Activated CD4-positive, alpha-beta T cell treated with anti-CD3 and anti-CD28 coated beads, Interleukin-2, amount 10 ng/mL, durations not matched to agents 7 days and 5 days (primary cell): ENCODE data around the gene APRT. TPM values are rescaled to one million over a fixed set of nuclear protein-coding genes. Genes with fewer than 3 reads are reported as not detected.
A peak's percentile ranks its signal among the peaks of the same experiment; 100 is the strongest.
"Not testable (repeated sequence)": the region's sequence is repeated elsewhere in the genome, so short reads cannot be mapped to it uniquely, and the experiment has no call there.

Experiments used
- CTCF ChIA-PET: fragments of 350-600 bp; sonication (Branson Sonifier 250); formaldehyde crosslinking; loops from one replicate; lab custom pipeline; 2021; ENCODE audit warnings: antibody characterized with exemption; lab: Charles Lee
- POLR2A ChIA-PET: fragments of 350-600 bp; sonication (Branson Sonifier 250); formaldehyde crosslinking; loops from one replicate; lab custom pipeline; 2021; ENCODE audit warnings: antibody characterized with exemption; lab: Charles Lee
- DNase-seq: peaks from one replicate; pipeline ENCODE4 v3.0.0-alpha.2; 2020
- H3K27ac Mint-ChIP-seq: one replicate; pipeline ENCODE4 v1.8.0; 2021; ENCODE audit warnings: mild to moderate bottlenecking, moderate library complexity, mixed read lengths
- H3K27me3 Mint-ChIP-seq: one replicate; pipeline ENCODE4 v1.8.0; 2021; ENCODE audit warnings: mixed read lengths
- H3K36me3 Mint-ChIP-seq: one replicate; pipeline ENCODE4 v1.8.0; 2021; ENCODE audit warnings: low read depth, mixed read lengths
- H3K4me1 Mint-ChIP-seq: one replicate; pipeline ENCODE4 v1.8.0; 2021; ENCODE audit warnings: mixed read lengths
- H3K4me3 Mint-ChIP-seq: one replicate; pipeline ENCODE4 v1.8.0; 2021; ENCODE audit warnings: mild to moderate bottlenecking, moderate library complexity, mixed read lengths
- H3K9me3 Mint-ChIP-seq: one replicate; pipeline ENCODE4 v1.8.0; 2021; ENCODE audit warnings: mixed read lengths
- total RNA-seq, 2 experiments: library from RNA; stranded (reverse); gene quantifications; one replicate each; pipeline ENCODE4 v1.2.3, GENCODE V29; 2021

The APRT gene
- total RNA-seq, 2 experiments from 2014 or later = 86.2 to 112 TPM

DNA sequence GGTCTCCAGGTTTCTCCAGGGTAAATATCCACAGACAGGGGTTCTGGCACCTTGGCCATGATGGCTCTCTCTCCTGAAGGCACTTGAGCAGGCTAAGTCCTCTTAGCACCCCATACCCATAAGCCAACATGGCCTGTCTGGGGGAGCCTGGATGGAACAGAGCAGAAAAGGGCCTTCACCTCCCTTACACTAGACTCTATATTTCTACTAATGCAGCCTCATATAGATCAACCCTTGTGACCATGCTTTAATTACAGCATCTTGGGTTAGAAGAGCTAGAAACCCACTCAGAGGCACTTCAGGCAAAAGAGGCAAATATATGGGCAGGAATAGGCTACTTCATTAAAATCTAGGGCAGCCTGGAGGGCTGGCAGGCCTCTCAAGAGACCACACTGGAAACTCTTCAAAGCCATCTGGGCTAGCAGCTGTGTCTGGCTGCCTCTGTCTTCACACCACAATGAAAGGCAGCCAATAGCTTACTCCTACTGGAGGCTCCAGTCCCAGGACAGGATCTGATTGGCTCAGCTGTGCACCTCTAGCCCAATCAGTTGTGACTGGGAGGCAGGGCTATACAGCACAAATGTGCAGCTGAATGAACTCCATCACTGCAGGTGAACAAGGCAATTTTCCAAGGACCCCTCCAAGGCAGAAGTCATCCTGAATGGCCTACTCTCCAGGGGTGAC lies 12.8 kb downstream of the APRT start:
- POLR2A ChIA-PET = no interaction called here
- CTCF ChIA-PET = interaction anchor here (0.6 to 2.9 kb wide), 5 partner anchors 10 to 417 kb away, joined by 3 to 13 read pairs (median 4); no protein-coding TSS in a partner anchor
- H3K9me3 Mint-ChIP-seq = no peaks in the 10 kb centered on the region
- peaks cover 11% of the 10 kb centered on the region for H3K36me3 Mint-ChIP-seq
- H3K27me3 Mint-ChIP-seq = no peaks in the 10 kb centered on the region
- no peak overlapping the region for H3K4me3 Mint-ChIP-seq
- peak overlapping the region; percentile 66 for H3K27ac Mint-ChIP-seq
- peaks cover 44% of the 10 kb centered on the region for H3K4me1 Mint-ChIP-seq
- no peak for DNase-seq

DNA sequence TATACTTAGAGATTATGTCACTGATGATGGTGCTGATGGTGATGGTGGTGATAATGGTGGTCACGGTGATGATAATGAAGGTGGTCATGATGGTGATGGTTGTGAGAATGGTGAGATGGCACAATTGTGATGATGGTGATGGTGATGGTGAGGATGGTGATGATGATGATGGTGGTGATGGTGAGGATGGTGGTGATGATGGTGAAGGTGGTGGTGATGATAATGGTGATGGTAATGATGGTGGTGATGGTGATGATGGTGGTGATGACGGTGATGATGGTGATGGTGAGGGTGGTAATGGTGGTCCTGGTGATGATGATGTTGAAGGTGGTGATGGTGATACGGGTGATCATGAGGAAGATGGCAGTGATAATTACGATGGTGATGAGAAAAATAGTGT lies 13.7 kb downstream of the APRT start:
- peaks cover 11% of the 10 kb centered on the region for H3K36me3 Mint-ChIP-seq
- no peaks in the 10 kb centered on the region for H3K9me3 Mint-ChIP-seq
- POLR2A ChIA-PET = no interaction called here
- H3K27me3 Mint-ChIP-seq = no peaks in the 10 kb centered on the region
- H3K4me1 Mint-ChIP-seq = peaks cover 52% of the 10 kb centered on the region
- no peak for DNase-seq
- CTCF ChIA-PET = interaction anchor here (0.6 kb wide), 1 partner anchor 22 kb away, joined by 5 read pairs; no protein-coding TSS in a partner anchor
- H3K4me3 Mint-ChIP-seq = no peak overlapping the region
- H3K27ac Mint-ChIP-seq = no peak overlapping the region

DNA sequence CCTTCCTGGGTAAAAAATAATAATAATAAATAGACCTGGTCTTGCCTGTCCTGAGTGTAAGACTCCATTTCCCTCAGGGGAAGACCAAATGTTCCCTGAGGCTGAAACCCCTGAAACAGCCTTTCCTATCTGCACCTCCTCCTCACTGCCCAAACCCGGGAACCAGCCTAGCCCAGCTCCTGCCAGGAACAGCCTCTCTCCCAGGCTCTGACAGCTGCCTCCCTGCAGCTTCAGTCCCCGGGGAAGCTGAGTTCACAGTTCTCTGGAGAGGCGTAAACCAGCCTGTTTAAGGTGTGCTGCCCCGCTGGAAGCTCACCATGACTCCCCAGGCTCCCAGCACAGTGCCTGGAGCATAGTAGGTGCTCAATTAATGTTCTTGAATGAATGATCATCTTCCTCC lies 15.4 kb downstream of the APRT start:
- no peaks in the 10 kb centered on the region for H3K27me3 Mint-ChIP-seq
- peaks cover 11% of the 10 kb centered on the region for H3K36me3 Mint-ChIP-seq
- H3K4me1 Mint-ChIP-seq = peaks cover 61% of the 10 kb centered on the region
- DNase-seq = no peak
- ChIA-PET POLR2A (no interaction called here), CTCF (interaction anchor here (0.7 to 1.3 kb wide), 3 partner anchors 13 to 86 kb away, joined by 3 to 5 read pairs (median 3); partner anchors contain the start of gene APRT)
- no peak overlapping the region for H3K27ac Mint-ChIP-seq
- no peak overlapping the region for H3K4me3 Mint-ChIP-seq
- H3K9me3 Mint-ChIP-seq = no peaks in the 10 kb centered on the region

DNA sequence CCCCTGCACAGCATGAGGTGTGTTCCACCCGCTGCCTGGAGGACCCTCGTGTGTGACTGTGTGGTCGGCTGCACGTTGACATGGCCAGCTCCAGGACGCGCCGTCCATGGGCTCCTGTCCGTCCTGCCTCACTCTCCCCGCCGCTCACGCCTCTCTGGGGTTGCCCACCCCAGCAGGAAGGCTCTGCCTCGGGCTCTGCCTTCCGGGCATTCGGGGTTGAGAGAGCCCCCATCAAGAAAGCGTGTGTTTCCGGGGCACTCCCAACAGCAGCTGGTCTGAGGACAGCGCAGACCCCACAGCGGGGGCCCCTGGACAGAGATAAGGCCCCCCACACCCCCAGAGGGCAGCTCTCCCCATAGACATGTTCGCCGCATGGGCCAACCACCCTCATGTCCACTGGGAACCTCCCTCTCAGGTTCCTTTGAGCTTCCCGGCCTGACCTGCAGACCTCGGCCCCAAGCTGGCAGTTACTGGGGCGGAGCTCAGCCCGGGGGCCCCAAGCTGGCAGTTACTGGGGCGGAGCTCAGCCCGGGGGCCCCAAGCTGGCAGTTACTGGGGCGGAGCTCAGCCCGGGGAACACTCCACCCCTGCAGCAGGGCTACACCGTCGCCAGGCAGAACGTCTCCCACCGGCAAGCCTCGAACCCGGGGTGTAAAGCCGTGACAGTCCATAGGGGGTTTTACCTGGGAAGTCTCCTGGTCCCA lies 18.3 kb downstream of the APRT start:
- POLR2A ChIA-PET = interaction anchor here (0.6 kb wide), 1 partner anchor 1152 kb away, joined by 3 read pairs; no protein-coding TSS in a partner anchor
- peaks cover 57% of the 10 kb centered on the region for H3K4me1 Mint-ChIP-seq
- H3K9me3 Mint-ChIP-seq = no peaks in the 10 kb centered on the region
- DNase-seq = no peak
- H3K27ac Mint-ChIP-seq = peak overlapping the region; percentile 54
- no peaks in the 10 kb centered on the region for H3K27me3 Mint-ChIP-seq
- no peak overlapping the region for H3K4me3 Mint-ChIP-seq
- peaks cover 1% of the 10 kb centered on the region for H3K36me3 Mint-ChIP-seq
- CTCF ChIA-PET = interaction anchor here (1.2 to 1.8 kb wide), 5 partner anchors 8 to 338 kb away, joined by 5 to 8 read pairs (median 7); no protein-coding TSS in a partner anchor

DNA sequence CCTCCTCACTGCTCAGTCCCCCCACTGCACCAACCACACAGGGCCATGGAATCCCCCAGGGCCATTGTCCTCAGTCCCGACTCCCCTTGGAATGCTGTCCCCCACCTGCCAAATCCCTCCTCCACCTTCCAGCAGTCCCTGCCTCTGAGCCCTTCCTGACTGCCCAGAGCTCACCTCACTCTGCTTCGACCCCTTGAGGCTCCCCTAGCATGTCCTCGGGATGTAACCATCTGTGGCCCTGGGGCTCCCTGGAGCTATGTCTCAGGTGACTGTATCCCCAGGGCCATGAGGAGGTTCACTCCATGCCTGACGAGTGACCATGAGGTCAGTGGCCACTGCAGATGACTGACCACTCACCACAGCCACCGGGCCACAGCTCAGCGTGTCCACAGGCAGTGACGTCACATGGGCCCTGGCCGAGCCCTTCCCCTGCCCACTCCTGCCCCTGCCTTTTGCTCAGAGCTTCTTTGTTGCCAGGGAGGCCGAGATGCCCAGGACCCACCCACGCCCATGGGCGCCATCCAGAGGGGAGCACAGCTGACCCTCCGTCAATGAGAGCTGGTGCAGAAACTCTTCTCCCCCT lies 19.0 kb downstream of the APRT start:
- no peak overlapping the region for H3K4me3 Mint-ChIP-seq
- POLR2A ChIA-PET = no interaction called here
- CTCF ChIA-PET = interaction anchor here (1.2 to 1.8 kb wide), 4 partner anchors 9 to 338 kb away, joined by 3 to 8 read pairs (median 6); no protein-coding TSS in a partner anchor
- no peaks in the 10 kb centered on the region for H3K9me3 Mint-ChIP-seq
- H3K27ac Mint-ChIP-seq = peak overlapping the region; percentile 78
- peaks cover 1% of the 10 kb centered on the region for H3K36me3 Mint-ChIP-seq
- H3K27me3 Mint-ChIP-seq = no peaks in the 10 kb centered on the region
- no peak for DNase-seq
- H3K4me1 Mint-ChIP-seq = peaks cover 60% of the 10 kb centered on the region

DNA sequence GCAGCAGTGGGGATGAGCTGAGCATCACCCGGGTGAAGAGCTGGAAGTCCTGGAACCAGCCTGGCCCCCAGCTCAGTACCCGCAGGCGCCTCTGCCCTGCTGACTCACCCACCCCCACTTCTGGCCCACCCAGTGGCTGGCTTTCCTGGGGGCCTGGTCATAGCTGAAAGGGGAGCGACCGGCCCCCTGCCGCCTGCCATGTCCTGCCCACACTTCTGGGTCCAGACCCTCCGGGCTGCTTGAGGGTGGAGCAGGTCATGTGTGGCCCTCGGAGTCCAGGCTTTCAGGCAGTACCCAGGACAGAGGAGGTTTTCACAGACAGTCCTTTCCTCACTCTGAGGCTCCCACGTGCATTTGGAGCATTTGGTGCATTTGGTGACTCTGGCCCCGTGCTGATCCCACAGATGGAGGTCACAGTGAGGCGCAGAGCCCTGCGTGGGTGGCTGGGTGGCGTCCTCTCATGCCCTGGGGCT lies 19.6 kb downstream of the APRT start:
- Mint-ChIP-seq H3K27ac (peak overlapping the region; percentile 83), H3K27me3 (no peaks in the 10 kb centered on the region), H3K36me3 (peaks cover 1% of the 10 kb centered on the region), H3K9me3 (no peaks in the 10 kb centered on the region), H3K4me1 (peaks cover 60% of the 10 kb centered on the region), H3K4me3 (no peak overlapping the region)
- no peak for DNase-seq
- ChIA-PET POLR2A (no interaction called here), CTCF (interaction anchor here (1.2 to 1.8 kb wide), 3 partner anchors 9 to 337 kb away, joined by 3 to 8 read pairs (median 5); no protein-coding TSS in a partner anchor)

DNA sequence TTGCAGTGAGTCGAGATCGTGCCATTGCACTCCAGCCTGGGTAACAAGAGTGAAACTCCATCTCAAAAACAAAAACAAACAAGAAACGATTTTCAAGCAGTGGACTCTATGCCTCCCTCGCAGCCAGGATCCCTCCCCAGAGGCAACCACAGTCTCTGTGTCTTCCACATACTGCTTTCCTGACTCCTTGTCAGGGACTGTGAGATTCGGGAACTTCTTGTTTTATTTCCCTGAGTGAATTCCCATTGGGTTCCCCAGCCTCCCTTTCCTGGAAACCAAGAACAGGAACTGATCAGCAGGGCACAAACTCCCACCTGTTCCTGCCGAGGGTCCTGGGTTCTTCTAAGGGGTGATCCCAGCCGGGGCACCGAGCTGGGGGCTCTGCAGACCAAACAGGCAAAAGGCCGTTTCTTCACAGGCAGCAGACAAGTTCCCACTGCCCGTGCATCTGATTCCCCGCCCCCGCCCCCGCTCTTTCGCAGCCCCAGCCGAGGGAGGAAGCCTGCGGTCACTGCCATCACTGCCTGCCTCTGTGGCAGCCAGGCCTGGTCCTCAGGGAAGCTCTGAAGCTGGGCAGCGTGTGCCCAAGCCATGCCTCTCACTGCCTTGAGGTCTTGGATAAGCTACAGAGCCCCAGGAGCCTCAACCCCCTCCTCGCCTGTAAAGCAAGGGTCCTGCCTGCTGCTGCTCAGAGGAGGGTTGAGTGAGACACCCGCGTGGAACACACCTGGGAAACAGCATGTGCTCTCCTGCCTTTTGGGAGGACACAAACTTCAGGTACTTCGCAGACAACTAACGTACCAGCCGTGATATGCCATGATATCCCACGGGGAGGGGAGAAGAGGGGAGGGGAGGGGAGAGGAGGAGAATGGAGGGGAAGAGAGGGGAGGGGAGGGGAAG lies 21.2 kb downstream of the APRT start:
- H3K36me3 Mint-ChIP-seq = peaks cover 1% of the 10 kb centered on the region
- peaks cover 55% of the 10 kb centered on the region for H3K4me1 Mint-ChIP-seq
- no peaks in the 10 kb centered on the region for H3K9me3 Mint-ChIP-seq
- peak overlapping the region; percentile 92 for H3K27ac Mint-ChIP-seq
- H3K27me3 Mint-ChIP-seq = no peaks in the 10 kb centered on the region
- H3K4me3 Mint-ChIP-seq = peak overlapping the region; percentile 63
- CTCF ChIA-PET = no interaction called here
- POLR2A ChIA-PET = no interaction called here
- DNase-seq = peak; percentile 70

DNA sequence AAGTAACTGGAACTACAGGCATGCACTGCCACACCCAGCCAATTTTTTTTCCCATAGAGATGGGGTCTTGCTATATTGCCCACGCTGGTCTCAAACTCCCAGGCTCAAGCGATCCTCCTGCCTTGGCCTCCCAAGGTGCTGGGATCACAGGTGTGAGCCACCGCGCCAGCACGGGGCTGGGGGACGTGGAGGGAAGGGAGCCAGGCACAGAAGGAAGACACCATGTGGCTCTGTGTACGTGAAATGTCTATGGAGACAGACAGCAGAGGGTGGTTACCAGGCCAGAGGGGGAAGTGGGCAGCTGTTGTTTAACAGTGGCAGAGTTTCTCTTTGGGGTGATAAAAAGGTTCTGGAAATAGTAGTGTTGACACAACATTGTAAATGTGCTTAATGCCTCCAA lies 22.1 kb downstream of the APRT start:
- H3K4me1 Mint-ChIP-seq = peaks cover 47% of the 10 kb centered on the region
- H3K36me3 Mint-ChIP-seq = peaks cover 1% of the 10 kb centered on the region
- POLR2A ChIA-PET = no interaction called here
- CTCF ChIA-PET = interaction anchor here (1.0 kb wide), 1 partner anchor 10 kb away, joined by 3 read pairs; no protein-coding TSS in a partner anchor
- no peaks in the 10 kb centered on the region for H3K27me3 Mint-ChIP-seq
- no peak for DNase-seq
- H3K4me3 Mint-ChIP-seq = peak overlapping the region; percentile 63
- peak overlapping the region; percentile 92 for H3K27ac Mint-ChIP-seq
- H3K9me3 Mint-ChIP-seq = no peaks in the 10 kb centered on the region

DNA sequence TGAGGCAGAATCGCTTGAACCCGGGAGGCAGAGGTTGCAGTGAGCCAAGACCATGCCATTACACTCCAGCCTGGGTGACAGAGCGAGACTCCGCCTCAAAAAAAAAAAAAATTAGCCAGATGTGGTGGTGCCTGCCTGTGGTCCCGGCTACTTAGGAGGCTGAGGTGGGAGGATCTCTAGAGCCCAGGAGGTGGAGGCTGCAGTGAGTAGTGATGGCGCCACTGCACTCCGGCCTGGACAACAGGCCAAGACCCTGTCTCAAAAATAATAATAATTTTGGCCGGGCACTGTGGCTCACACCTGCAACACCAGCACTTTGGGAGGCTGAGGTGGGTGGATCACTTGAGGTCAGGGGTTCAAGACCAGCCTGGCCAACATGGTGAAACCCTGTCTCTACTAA lies 23.0 kb downstream of the APRT start:
- H3K9me3 Mint-ChIP-seq, H3K4me3 Mint-ChIP-seq, POLR2A ChIA-PET, DNase-seq, H3K27me3 Mint-ChIP-seq, H3K36me3 Mint-ChIP-seq: not testable (repeated sequence)
- Mint-ChIP-seq H3K4me1 (peaks cover 43% of the 10 kb centered on the region), H3K27ac (peak overlapping the region; percentile 41)
- CTCF ChIA-PET = interaction anchor here (1.0 kb wide), 1 partner anchor 11 kb away, joined by 3 read pairs; no protein-coding TSS in a partner anchor

DNA sequence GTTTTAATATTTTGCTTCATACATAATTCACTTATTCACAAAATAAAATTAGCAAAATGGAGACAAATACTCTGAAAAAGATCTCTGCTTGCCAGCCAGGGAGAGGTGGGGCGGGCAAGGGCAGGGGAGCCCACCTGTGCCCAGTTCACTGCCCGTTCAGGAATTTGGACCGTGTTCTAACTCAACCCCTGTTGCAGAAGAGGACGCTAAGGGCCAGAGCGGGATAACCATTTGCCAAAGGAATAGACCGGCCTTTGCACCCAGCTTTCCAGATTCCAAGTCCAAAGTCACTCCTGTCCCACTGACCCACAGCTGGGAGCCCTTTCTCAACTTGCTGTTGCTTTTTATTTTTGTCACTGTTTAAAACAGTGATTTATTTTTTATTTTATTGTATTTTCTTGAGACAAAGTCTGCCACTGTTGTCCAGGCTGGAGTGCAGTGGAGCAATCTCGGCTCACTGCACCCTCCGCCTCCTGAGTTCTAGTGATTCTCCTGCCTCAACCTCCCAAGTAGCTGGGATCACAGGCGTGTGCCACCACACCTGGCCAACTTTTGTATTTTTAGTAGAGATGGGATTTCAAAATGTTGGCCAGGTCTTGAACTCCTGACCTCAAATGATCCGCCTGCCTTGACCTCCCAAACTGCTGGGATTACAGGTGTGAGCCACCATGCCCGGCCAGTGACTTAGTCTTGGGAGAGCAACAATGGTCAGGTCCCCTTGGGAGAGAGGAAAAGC lies 24.0 kb downstream of the APRT start:
- DNase-seq = no peak
- ChIA-PET POLR2A (no interaction called here), CTCF (interaction anchor here (1.0 to 2.5 kb wide), 2 partner anchors 50 to 70 kb away, joined by 4 to 11 read pairs; no protein-coding TSS in a partner anchor)
- H3K9me3 Mint-ChIP-seq = no peaks in the 10 kb centered on the region
- peaks cover 43% of the 10 kb centered on the region for H3K4me1 Mint-ChIP-seq
- H3K27ac Mint-ChIP-seq = peak overlapping the region; percentile 9
- H3K36me3 Mint-ChIP-seq = peaks cover 6% of the 10 kb centered on the region
- H3K4me3 Mint-ChIP-seq = no peak overlapping the region
- H3K27me3 Mint-ChIP-seq = no peaks in the 10 kb centered on the region
